GM23338 (cell line): ENCODE data around the gene TAPBPL. TPM values are rescaled to one million over a fixed set of nuclear protein-coding genes. Genes with fewer than 3 reads are reported as not detected.

Experiments
- ATAC-seq: fragments of 200-7000 bp; cut with Tn5 transposase; 3 replicates; pipeline ENCODE4 v1.9.1; 2020
- DNase-seq: peaks from one replicate; pipeline ENCODE4 v3.0.0-alpha.2; 2015; ENCODE audit warnings: low spot score
- H2AFZ ChIP-seq: fragments of 200-600 bp; sonication (generic); 2 replicates; pipeline ENCODE4 v1.8.0; 2016; ENCODE audit warnings: antibody characterized with exemption, mild to moderate bottlenecking, moderate library complexity
- H3F3A ChIP-seq: fragments of 200-600 bp; sonication (generic); replicated peaks from 2 replicates; pipeline ENCODE4 v1.8.0; 2017; ENCODE audit warnings: antibody characterized with exemption, mixed run types, low read depth
- H3K27ac ChIP-seq: fragments of 200-600 bp; sonication (generic); 2 replicates; pipeline ENCODE4 v1.6.1; 2016; ENCODE audit warnings: low read depth
- H3K27me3 ChIP-seq: fragments of 200-600 bp; sonication (generic); 2 replicates; pipeline ENCODE4 v1.8.0; 2016; ENCODE audit warnings: mild to moderate bottlenecking, mixed run types, moderate library complexity; ENCODE audit not compliant: insufficient read depth
- H3K36me3 ChIP-seq: fragments of 200-600 bp; sonication (generic); 2 replicates; pipeline ENCODE4 v1.8.0; 2016; ENCODE audit warnings: mild to moderate bottlenecking; ENCODE audit not compliant: insufficient read depth
- H3K4me1 ChIP-seq: fragments of 200-600 bp; sonication (generic); 2 replicates; pipeline ENCODE4 v1.8.0; 2016; ENCODE audit warnings: mild to moderate bottlenecking, moderate library complexity; ENCODE audit not compliant: insufficient read depth
- H3K4me2 ChIP-seq: fragments of 200-600 bp; sonication (generic); 2 replicates; pipeline ENCODE4 v1.7.1; 2017; ENCODE audit warnings: mixed run types
- H3K4me3 ChIP-seq: fragments of 200-600 bp; sonication (generic); 2 replicates; pipeline ENCODE4 v1.6.1; 2016; ENCODE audit warnings: mixed run types
- H3K79me2 ChIP-seq: fragments of 200-600 bp; sonication (generic); replicated peaks from 2 replicates; pipeline ENCODE4 v1.8.0; 2017; ENCODE audit warnings: mild to moderate bottlenecking; ENCODE audit not compliant: insufficient read depth
- H3K9me2 ChIP-seq: fragments of 200-600 bp; sonication (generic); 2 replicates; pipeline ENCODE4 v1.8.0; 2017; ENCODE audit not compliant: insufficient read depth
- H4K20me1 ChIP-seq: fragments of 200-600 bp; sonication (generic); replicated peaks from 2 replicates; pipeline ENCODE4 v1.8.0; 2017; ENCODE audit warnings: mild to moderate bottlenecking; ENCODE audit not compliant: insufficient read depth
- H3K27ac Mint-ChIP-seq: 2 replicates; pipeline ENCODE4 v1.8.0; 2020; ENCODE audit warnings: inconsistent platforms, mild to moderate bottlenecking, moderate library complexity, mixed read lengths
- H3K27me3 Mint-ChIP-seq: 3 replicates; pipeline ENCODE4 v1.8.0; 2022; ENCODE audit warnings: low read depth, mild to moderate bottlenecking, moderate library complexity, mixed read lengths, inconsistent platforms; ENCODE audit not compliant: insufficient read depth, poor library complexity
- H3K36me3 Mint-ChIP-seq: 3 replicates; pipeline ENCODE4 v1.8.0; 2021; ENCODE audit warnings: low read depth, mild to moderate bottlenecking, inconsistent platforms, moderate library complexity, mixed read lengths
- H3K4me1 Mint-ChIP-seq: 3 replicates; pipeline ENCODE4 v1.8.0; 2020; ENCODE audit warnings: mild to moderate bottlenecking, inconsistent platforms, mixed read lengths
- H3K4me3 Mint-ChIP-seq: 3 replicates; pipeline ENCODE4 v1.8.0; 2021; ENCODE audit warnings: moderate library complexity, mild to moderate bottlenecking, inconsistent platforms, mixed read lengths
- H3K9me3 Mint-ChIP-seq: 3 replicates; pipeline ENCODE4 v1.8.0; 2020; ENCODE audit warnings: moderate library complexity, mild to moderate bottlenecking, inconsistent platforms, mixed read lengths
- CREB1 ChIP-seq: fragments of 250-450 bp; sonication (Bioruptor Pico); IDR thresholded peaks from 2 replicates; pipeline ENCODE4 v1.5.0; 2020; ENCODE audit warnings: low read depth, mild to moderate bottlenecking, moderate library complexity
- EZH2 ChIP-seq: fragments of 200-600 bp; sonication (generic); IDR thresholded peaks from one replicate; pipeline ENCODE4 v1.8.0; 2017; ENCODE audit warnings: antibody characterized with exemption, mild to moderate bottlenecking, low read depth; ENCODE audit not compliant: unreplicated experiment
- EZH2phosphoT487 ChIP-seq: fragments of 200-600 bp; sonication (generic); IDR thresholded peaks from one replicate; pipeline ENCODE4 v1.8.1; 2018; ENCODE audit warnings: antibody characterized with exemption; ENCODE audit not compliant: unreplicated experiment
- JUNB ChIP-seq: IDR thresholded peaks from one replicate; pipeline ENCODE4 v1.6.1; 2016; ENCODE audit warnings: antibody characterized with exemption; ENCODE audit not compliant: unreplicated experiment
- REST ChIP-seq: IDR thresholded peaks from one replicate; pipeline ENCODE4 v1.6.1; 2018; ENCODE audit warnings: antibody characterized with exemption; ENCODE audit not compliant: unreplicated experiment
- polyA plus RNA-seq: library from polyadenylated mRNA; unstranded; fragments of >200 nt; fragmentation: Nextera tagmentation; extraction: Ambion mirVana; gene quantifications from 2 replicates; pipeline ENCODE4 v1.2.1, GENCODE V29; 2016
- total RNA-seq: library from RNA; depleted of rRNA; stranded (reverse); fragments of >200 nt; shearing (Covaris generic); gene quantifications from 2 replicates; pipeline ENCODE4 v1.2.3, GENCODE V29; 2014
- TF ChIP-seq, protein P1 (sequence below): fragments of 250-450 bp; sonication (Bioruptor Pico); IDR thresholded peaks from 2 replicates; pipeline ENCODE4 v1.5.0; 2020; ENCODE audit warnings: mild to moderate bottlenecking, moderate library complexity
- TF ChIP-seq, protein P2 (sequence below): IDR thresholded peaks from 2 replicates; pipeline ENCODE4 v1.6.1; 2016; ENCODE audit warnings: antibody characterized with exemption
- TF ChIP-seq, protein P3 (sequence below), 2 experiments: fragments of 200-600 bp in 1 of 2; sonication (generic) in 1 of 2; conservative IDR thresholded peaks; 2 replicates each; pipeline versions ENCODE4 v1.5.1 to v1.6.1; 2016 to 2017; ENCODE audit warnings: antibody characterized with exemption in 2 of 2, low read depth in 2 of 2, mild to moderate bottlenecking in 2 of 2, moderate library complexity in 1 of 2

The TAPBPL gene
- total and polyA plus RNA-seq, 2 experiments from 2014 or later: 0.59 to 0.65 TPM

DNA sequence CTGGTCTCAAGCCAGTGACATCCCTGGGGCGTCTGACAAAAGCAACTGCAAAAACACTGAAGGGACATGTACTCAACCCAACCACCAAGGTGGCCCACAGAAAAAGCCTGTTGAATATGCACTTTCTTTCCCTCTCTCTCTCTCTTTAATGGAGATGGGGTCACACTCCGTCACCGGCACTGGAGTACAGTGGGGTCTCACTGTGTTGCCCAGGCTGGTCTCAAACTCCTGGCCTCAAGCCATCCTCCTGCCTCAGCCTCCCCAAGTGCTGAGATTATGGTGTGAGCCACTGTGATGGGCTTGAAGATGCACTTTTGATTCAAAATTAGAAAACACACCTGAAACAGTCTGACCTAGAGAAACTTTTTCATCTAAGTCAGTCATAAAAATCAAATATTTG, 14.3 kb upstream of the TAPBPL start:
- Mint-ChIP-seq H3K4me3 (no peak overlapping the region), H3K4me1 (peaks cover 19% of the 10 kb centered on the region), H3K9me3 (no peaks in the 10 kb centered on the region), H3K27ac (no peak overlapping the region), H3K36me3 (no peaks in the 10 kb centered on the region), H3K27me3 (peaks cover 4% of the 10 kb centered on the region)
- no peaks in the 10 kb centered on the region for H3K79me2 ChIP-seq
- H3K27ac ChIP-seq: no peak overlapping the region
- no peak overlapping the region for H3K4me2 ChIP-seq
- H3K4me3 ChIP-seq: no peak overlapping the region
- no peak for TF ChIP-seq EZH2
- TF ChIP-seq CREB1 (CRISPR knock-in tag): no peak
- no peak for TF ChIP-seq JUNB
- TF ChIP-seq, protein P1, sequence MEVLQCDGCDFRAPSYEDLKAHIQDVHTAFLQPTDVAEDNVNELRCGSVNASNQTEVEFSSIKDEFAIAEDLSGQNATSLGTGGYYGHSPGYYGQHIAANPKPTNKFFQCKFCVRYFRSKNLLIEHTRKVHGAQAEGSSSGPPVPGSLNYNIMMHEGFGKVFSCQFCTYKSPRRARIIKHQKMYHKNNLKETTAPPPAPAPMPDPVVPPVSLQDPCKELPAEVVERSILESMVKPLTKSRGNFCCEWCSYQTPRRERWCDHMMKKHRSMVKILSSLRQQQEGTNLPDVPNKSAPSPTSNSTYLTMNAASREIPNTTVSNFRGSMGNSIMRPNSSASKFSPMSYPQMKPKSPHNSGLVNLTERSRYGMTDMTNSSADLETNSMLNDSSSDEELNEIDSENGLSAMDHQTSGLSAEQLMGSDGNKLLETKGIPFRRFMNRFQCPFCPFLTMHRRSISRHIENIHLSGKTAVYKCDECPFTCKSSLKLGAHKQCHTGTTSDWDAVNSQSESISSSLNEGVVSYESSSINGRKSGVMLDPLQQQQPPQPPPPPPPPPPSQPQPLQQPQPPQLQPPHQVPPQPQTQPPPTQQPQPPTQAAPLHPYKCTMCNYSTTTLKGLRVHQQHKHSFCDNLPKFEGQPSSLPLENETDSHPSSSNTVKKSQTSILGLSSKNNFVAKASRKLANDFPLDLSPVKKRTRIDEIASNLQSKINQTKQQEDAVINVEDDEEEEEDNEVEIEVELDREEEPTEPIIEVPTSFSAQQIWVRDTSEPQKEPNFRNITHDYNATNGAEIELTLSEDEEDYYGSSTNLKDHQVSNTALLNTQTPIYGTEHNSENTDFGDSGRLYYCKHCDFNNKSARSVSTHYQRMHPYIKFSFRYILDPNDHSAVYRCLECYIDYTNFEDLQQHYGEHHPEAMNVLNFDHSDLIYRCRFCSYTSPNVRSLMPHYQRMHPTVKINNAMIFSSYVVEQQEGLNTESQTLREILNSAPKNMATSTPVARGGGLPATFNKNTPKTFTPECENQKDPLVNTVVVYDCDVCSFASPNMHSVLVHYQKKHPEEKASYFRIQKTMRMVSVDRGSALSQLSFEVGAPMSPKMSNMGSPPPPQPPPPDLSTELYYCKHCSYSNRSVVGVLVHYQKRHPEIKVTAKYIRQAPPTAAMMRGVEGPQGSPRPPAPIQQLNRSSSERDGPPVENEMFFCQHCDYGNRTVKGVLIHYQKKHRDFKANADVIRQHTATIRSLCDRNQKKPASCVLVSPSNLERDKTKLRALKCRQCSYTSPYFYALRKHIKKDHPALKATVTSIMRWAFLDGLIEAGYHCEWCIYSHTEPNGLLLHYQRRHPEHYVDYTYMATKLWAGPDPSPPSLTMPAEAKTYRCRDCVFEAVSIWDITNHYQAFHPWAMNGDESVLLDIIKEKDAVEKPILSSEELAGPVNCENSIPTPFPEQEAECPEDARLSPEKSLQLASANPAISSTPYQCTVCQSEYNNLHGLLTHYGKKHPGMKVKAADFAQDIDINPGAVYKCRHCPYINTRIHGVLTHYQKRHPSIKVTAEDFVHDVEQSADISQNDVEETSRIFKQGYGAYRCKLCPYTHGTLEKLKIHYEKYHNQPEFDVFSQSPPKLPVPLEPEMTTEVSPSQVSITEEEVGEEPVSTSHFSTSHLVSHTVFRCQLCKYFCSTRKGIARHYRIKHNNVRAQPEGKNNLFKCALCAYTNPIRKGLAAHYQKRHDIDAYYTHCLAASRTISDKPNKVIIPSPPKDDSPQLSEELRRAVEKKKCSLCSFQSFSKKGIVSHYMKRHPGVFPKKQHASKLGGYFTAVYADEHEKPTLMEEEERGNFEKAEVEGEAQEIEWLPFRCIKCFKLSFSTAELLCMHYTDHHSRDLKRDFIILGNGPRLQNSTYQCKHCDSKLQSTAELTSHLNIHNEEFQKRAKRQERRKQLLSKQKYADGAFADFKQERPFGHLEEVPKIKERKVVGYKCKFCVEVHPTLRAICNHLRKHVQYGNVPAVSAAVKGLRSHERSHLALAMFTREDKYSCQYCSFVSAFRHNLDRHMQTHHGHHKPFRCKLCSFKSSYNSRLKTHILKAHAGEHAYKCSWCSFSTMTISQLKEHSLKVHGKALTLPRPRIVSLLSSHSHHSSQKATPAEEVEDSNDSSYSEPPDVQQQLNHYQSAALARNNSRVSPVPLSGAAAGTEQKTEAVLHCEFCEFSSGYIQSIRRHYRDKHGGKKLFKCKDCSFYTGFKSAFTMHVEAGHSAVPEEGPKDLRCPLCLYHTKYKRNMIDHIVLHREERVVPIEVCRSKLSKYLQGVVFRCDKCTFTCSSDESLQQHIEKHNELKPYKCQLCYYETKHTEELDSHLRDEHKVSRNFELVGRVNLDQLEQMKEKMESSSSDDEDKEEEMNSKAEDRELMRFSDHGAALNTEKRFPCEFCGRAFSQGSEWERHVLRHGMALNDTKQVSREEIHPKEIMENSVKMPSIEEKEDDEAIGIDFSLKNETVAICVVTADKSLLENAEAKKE (CRISPR knock-in tag): no peak
- no peak for TF ChIP-seq EZH2phosphoT487
- TF ChIP-seq, protein P2, sequence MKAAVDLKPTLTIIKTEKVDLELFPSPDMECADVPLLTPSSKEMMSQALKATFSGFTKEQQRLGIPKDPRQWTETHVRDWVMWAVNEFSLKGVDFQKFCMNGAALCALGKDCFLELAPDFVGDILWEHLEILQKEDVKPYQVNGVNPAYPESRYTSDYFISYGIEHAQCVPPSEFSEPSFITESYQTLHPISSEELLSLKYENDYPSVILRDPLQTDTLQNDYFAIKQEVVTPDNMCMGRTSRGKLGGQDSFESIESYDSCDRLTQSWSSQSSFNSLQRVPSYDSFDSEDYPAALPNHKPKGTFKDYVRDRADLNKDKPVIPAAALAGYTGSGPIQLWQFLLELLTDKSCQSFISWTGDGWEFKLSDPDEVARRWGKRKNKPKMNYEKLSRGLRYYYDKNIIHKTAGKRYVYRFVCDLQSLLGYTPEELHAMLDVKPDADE: no peak
- no peak for TF ChIP-seq REST
- TF ChIP-seq, protein P3, sequence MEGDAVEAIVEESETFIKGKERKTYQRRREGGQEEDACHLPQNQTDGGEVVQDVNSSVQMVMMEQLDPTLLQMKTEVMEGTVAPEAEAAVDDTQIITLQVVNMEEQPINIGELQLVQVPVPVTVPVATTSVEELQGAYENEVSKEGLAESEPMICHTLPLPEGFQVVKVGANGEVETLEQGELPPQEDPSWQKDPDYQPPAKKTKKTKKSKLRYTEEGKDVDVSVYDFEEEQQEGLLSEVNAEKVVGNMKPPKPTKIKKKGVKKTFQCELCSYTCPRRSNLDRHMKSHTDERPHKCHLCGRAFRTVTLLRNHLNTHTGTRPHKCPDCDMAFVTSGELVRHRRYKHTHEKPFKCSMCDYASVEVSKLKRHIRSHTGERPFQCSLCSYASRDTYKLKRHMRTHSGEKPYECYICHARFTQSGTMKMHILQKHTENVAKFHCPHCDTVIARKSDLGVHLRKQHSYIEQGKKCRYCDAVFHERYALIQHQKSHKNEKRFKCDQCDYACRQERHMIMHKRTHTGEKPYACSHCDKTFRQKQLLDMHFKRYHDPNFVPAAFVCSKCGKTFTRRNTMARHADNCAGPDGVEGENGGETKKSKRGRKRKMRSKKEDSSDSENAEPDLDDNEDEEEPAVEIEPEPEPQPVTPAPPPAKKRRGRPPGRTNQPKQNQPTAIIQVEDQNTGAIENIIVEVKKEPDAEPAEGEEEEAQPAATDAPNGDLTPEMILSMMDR (conservative IDR thresholded peaks at IDR 0.05; ENCODE audit: low read depth in 2 of 2): no peak
- H3F3A ChIP-seq: peaks cover 8% of the 10 kb centered on the region; the same call in 1 of the 2 replicates
- no peaks in the 10 kb centered on the region for H4K20me1 ChIP-seq
- no peak overlapping the region for H2AFZ ChIP-seq
- H3K9me2 ChIP-seq: no peaks in the 10 kb centered on the region
- DNase-seq (no peak), ATAC-seq (no peak)
- H3K36me3 ChIP-seq: no peaks in the 10 kb centered on the region
- no peaks in the 10 kb centered on the region for H3K27me3 ChIP-seq
- H3K4me1 ChIP-seq: peaks cover 15% of the 10 kb centered on the region
